Fibroblast of lung (primary cell): ENCODE data around the gene PTPRU. TPM values are rescaled to one million over a fixed set of nuclear protein-coding genes. Genes with fewer than 3 reads are reported as not detected.

Experiments used
- DNase-seq, 2 donors: peaks; one replicate each; pipeline versions ENCODE4 v3.0.0 to v3.0.0-alpha.2; 2010; ENCODE audit warnings: low read depth in 2 of 2
- H2AFZ ChIP-seq: 2 replicates; pipeline ENCODE4 v1.5.1; 2012; ENCODE audit warnings: low read length, control low read depth, inconsistent platforms
- H3K27ac ChIP-seq: 2 replicates; pipeline ENCODE4 v1.5.1; 2011; ENCODE audit warnings: low read length, control low read depth; ENCODE audit not compliant: insufficient read depth
- H3K27me3 ChIP-seq: 2 replicates; pipeline ENCODE4 v1.5.1; 2011; ENCODE audit warnings: mild to moderate bottlenecking, low read length; ENCODE audit not compliant: control insufficient read depth, insufficient read depth
- H3K36me3 ChIP-seq: 2 replicates; pipeline ENCODE4 v1.5.1; 2011; ENCODE audit warnings: low read length; ENCODE audit not compliant: control insufficient read depth, insufficient read depth
- H3K4me1 ChIP-seq: 2 replicates; pipeline ENCODE4 v1.5.1; 2011; ENCODE audit warnings: low read length; ENCODE audit not compliant: control insufficient read depth, insufficient read depth; ENCODE audit errors: extremely low read depth
- H3K4me2 ChIP-seq: 2 replicates; pipeline ENCODE4 v1.5.1; 2011; ENCODE audit warnings: low read length, control low read depth; ENCODE audit not compliant: insufficient read depth; ENCODE audit errors: extremely low read depth
- H3K4me3 ChIP-seq, 4 experiments: fragments of 200-600 bp in 1 of 4; sonication (generic) in 1 of 4; replicated peaks in 1 of 4; 2 replicates each; pipeline ENCODE4 v1.5.1; 2011 to 2016; ENCODE audit warnings: low read length in 4 of 4, low read depth in 3 of 4, mild to moderate bottlenecking in 3 of 4, control low read depth in 2 of 4, inconsistent platforms in 1 of 4, mixed read lengths in 1 of 4; ENCODE audit not compliant: insufficient read depth in 1 of 4; ENCODE audit errors: control extremely low read depth in 1 of 4
- H3K79me2 ChIP-seq: 2 replicates; pipeline ENCODE4 v1.5.1; 2012; ENCODE audit warnings: mild to moderate bottlenecking, low read length, inconsistent platforms; ENCODE audit not compliant: control insufficient read depth, insufficient read depth
- H3K9ac ChIP-seq: 2 replicates; pipeline ENCODE4 v1.5.1; 2011; ENCODE audit warnings: mild to moderate bottlenecking, low read length, control low read depth; ENCODE audit not compliant: insufficient read depth
- H3K9me3 ChIP-seq: 2 replicates; pipeline ENCODE4 v1.5.1; 2012; ENCODE audit warnings: low read depth, low read length; ENCODE audit not compliant: control insufficient read depth, insufficient read depth
- H4K20me1 ChIP-seq: 2 replicates; pipeline ENCODE4 v1.5.1; 2011; ENCODE audit warnings: low read length; ENCODE audit not compliant: control insufficient read depth, insufficient read depth; ENCODE audit errors: extremely low read depth
- CTCF ChIP-seq, 2 donors: IDR thresholded peaks in 1 of 2; conservative IDR thresholded peaks in 1 of 2; 1 replicate in 1 of 2; 2 replicates in 1 of 2; pipeline ENCODE4 v1.5.1; 2011 to 2012; ENCODE audit warnings: low read length in 2 of 2, control low read depth in 1 of 2, inconsistent platforms in 1 of 2, low read depth in 1 of 2, mild to moderate bottlenecking in 1 of 2
- EZH2 ChIP-seq: IDR thresholded peaks from 2 replicates; pipeline ENCODE4 v1.5.1; 2012; ENCODE audit warnings: low read length, control low read depth, mild to moderate bottlenecking; ENCODE audit errors: missing control alignments
- polyA plus RNA-seq, 2 donors: library from polyadenylated mRNA; depleted of rRNA in 1 of 2; stranded (reverse) in 1 of 2; unstranded in 1 of 2; fragments of >200 nt; gene quantifications; 2 replicates each; pipeline ENCODE4 v1.2.1, GENCODE V29; 2011 to 2012; ENCODE audit warnings: missing spikeins in 1 of 2
- total RNA-seq: library from RNA; depleted of rRNA; stranded (reverse); fragments of >200 nt; gene quantifications from 2 replicates; pipeline ENCODE4 v1.2.1, GENCODE V29; 2014

PTPRU gene
- total and polyA plus RNA-seq, 2 donors (not counting 1 experiment from before 2014, with no cell fraction given) = 1.4 to 25.8 TPM

DNA sequence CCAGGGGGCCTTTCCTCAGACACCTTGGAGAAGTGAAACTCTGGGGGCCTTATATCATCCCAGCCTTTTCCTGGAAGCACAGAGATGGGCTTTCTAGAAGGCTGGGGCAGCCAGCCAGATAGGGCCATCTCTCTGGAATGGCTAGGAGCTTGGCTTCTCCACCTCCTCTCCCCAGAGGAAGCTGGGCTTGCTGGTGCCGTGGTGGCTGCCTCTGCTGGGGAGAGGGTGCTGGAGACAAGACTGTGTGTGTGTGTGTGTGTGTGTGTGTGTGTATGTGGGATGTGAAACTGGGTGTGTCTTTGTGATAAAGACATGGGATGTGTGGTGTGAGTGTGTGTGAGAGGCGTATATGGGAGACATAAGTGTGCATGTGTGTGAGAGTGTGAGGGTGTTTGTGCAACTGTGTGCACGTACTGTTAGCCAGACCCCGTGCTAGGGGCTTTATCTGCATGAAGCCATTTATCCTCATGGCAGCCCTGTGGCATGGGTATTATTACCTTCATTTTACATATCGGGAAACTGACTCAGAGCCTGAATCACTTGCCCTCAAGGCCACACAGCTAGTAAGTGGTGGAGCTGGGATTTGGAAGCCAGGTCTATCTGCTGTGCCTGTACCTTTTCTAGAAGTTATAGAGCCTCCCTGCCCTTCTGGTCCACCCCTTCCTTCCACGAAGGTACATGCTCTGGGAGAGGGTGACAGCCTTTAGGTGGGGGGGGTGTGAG is 44.2 kb downstream of the PTPRU start:
- H3K9me3 ChIP-seq = no peaks in the 10 kb centered on the region
- DNase-seq = peak in 1 of 2 donors; percentile 76
- no peak overlapping the region for H3K4me3 ChIP-seq
- no peak overlapping the region for H3K9ac ChIP-seq
- H3K4me1 ChIP-seq = peaks cover 3% of the 10 kb centered on the region
- no peaks in the 10 kb centered on the region for H4K20me1 ChIP-seq
- H3K27ac ChIP-seq = no peak overlapping the region
- H3K27me3 ChIP-seq = no peaks in the 10 kb centered on the region
- no peaks in the 10 kb centered on the region for H3K79me2 ChIP-seq
- no peak overlapping the region for H2AFZ ChIP-seq
- TF ChIP-seq EZH2 (no peak), CTCF (conservative IDR thresholded peaks at IDR 0.05 in 1 of 2, IDR thresholded peaks at IDR 0.05 in 1 of 2; ENCODE audit: low read depth in 1 of 2, low read length in 2 of 2) (no peak)
- no peaks in the 10 kb centered on the region for H3K36me3 ChIP-seq
- H3K4me2 ChIP-seq = no peak overlapping the region

GRCh38 chr1:29281571-29281970 is 45.2 kb downstream of the PTPRU start:
- Histone ChIP-seq H3K27me3 (no peaks in the 10 kb centered on the region), H3K9me3 (no peaks in the 10 kb centered on the region), H3K36me3 (no peaks in the 10 kb centered on the region), H3K4me3 (no peak overlapping the region), H3K9ac (no peak overlapping the region), H2AFZ (no peak overlapping the region), H4K20me1 (no peaks in the 10 kb centered on the region), H3K4me1 (peaks cover 3% of the 10 kb centered on the region), H3K27ac (no peak overlapping the region), H3K4me2 (no peak overlapping the region), H3K79me2 (no peaks in the 10 kb centered on the region)
- no peak for DNase-seq
- TF ChIP-seq EZH2 (no peak), CTCF (conservative IDR thresholded peaks at IDR 0.05 in 1 of 2, IDR thresholded peaks at IDR 0.05 in 1 of 2; ENCODE audit: low read depth in 1 of 2, low read length in 2 of 2) (no peak)

GRCh38 chr1:29282135-29282923 is 46.0 kb downstream of the PTPRU start:
- H3K36me3 ChIP-seq = no peaks in the 10 kb centered on the region
- H3K4me2 ChIP-seq = no peak overlapping the region
- no peaks in the 10 kb centered on the region for H4K20me1 ChIP-seq
- no peak for DNase-seq
- no peak overlapping the region for H3K9ac ChIP-seq
- no peaks in the 10 kb centered on the region for H3K27me3 ChIP-seq
- H3K79me2 ChIP-seq = no peaks in the 10 kb centered on the region
- H3K4me3 ChIP-seq = no peak overlapping the region
- no peaks in the 10 kb centered on the region for H3K9me3 ChIP-seq
- no peak overlapping the region for H2AFZ ChIP-seq
- TF ChIP-seq CTCF (conservative IDR thresholded peaks at IDR 0.05 in 1 of 2, IDR thresholded peaks at IDR 0.05 in 1 of 2; ENCODE audit: low read depth in 1 of 2, low read length in 2 of 2) (no peak), EZH2 (no peak)
- H3K27ac ChIP-seq = no peak overlapping the region
- H3K4me1 ChIP-seq = peaks cover 3% of the 10 kb centered on the region
